Hematopoietic multipotent progenitor cell (in vitro differentiated cells): ENCODE data around the gene ESYT2. TPM values are rescaled to one million over a fixed set of nuclear protein-coding genes. Genes with fewer than 3 reads are reported as not detected.
"Not testable (repeated sequence)": the region's sequence is repeated elsewhere in the genome, so short reads cannot be mapped to it uniquely, and the experiment has no call there.

Experiments used
- DNase-seq, 3 donors: peaks; one replicate each; pipeline ENCODE4 v3.0.0-alpha.2; 2011 to 2015; ENCODE audit warnings: low read depth in 2 of 3, low spot score in 2 of 3
- total RNA-seq: library from RNA; depleted of rRNA; stranded (reverse); fragments of >200 nt; gene quantifications from one replicate; pipeline ENCODE4 v1.2.3, GENCODE V29; 2012

Gene ESYT2
- total RNA-seq, 1 donor, result 154 TPM

DNA sequence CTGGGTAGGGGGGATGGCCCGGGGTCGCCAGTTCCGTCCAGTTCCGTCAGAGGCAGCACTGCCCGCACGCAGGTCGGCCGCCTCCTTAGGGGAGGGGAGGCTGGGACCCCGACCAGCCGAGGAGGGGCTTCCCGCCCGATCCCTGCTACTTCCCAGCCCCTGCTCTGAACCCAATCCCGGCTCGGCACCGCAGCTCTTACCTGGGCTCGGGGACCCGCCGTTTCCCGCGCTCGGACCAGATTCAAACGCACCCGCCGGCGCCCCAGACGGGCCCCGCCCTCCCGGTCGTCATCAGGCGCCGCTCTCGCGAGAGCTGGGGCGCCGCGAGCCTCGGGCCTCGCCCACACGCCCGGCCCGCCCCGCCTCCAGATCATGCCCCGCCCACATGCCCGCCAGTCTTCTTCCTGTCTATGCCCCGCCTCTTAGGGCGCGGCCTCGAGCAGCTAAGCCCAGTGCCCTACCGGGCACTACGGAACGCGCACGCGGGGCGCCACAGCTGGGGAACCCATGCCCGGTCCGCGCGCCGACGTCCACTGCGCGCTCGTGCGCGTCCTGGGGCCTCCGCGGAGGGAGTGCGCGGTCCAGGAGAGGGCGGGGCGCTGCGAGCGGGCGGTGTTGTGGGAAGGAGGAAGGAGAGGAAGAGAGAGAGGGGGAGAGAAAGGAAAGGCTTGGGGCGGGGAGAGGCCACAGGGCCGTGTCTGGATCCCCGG lies 124.6 kb downstream of the ESYT2 start, which contains the start of gene NCAPG2:
Gene NCAPG2 (minus strand): TSS at position 281 of the 710 bp plus-strand sequence. CDS start 2,905 bp downstream, outside the sequence.
- DNase-seq, result peak; percentile 96 to 98 (median 97)

DNA sequence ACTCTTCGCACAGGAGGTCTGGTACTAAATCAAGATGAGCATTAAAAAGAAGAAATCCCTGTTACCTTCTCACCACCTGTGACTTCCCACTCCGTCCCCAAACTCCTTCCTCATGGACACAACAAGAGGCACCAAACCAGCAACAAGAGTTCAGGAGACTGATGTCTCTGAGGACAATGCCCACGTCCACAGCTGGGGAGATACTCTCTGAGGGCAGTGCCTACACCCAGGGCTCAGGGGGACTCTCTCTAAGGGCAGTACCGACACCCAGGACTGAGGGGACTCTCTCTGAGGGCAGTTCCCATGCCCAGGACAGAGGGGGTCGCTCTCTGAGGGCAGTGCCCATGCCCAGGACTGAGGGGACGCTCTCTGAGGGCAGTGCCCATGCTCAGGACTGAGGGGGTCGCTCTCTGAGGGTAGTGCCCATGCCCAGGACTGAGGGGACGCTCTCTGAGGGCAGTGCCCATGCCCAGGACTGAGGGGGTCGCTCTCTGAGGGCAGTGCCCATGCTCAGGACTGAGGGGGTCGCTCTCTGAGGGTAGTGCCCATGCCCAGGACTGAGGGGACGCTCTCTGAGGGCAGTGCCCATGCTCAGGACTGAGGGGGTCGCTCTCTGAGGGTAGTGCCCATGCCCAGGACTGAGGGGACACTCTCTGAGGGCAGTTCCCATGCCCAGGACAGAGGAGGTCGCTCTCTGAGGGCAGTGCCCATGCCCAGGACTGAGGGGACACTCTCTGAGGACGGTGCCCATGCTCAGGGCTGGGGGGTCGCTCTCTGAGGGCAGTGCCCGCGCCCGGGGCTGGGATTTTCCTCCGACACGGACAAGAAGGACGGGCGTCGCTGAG lies 125.4 kb downstream of the ESYT2 start:
- not testable (repeated sequence) for DNase-seq

DNA sequence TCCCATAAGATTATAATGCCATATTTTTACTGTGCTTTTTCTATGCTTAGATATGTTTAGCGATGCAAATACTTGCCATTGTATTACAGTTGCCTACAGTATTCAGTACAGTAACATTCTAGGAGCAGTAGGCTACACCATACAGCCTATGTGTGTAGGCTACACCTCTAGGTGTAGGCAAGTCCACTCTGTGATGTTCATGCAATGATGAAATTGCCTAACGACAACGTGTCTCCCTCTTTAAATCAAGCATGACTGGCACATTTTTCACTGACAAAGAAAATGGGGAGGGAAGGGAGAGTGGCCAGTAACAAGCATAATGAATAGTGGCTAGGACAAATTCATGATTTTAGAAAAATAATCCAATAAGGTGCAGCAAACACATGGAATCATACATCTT lies 126.4 kb downstream of the ESYT2 start:
- no peak for DNase-seq

DNA sequence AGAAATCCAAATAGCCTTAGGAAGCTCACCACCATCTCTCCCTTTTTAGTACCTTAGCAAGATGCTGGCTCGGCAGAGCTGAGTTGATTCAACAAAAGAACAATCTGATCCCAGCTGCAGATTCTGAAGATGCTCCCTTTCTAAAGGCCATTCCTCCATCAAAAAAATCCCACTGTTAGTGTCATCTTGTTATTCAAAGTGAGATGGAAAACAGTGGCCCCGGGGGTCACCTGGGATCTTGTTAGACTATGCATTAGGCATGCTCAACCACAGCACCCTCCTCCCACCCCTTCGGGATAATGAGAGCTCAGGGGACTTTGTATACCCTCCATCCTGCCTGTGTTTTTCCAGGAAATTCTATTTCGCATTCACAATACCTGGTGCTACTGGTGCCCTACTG lies 127.1 kb downstream of the ESYT2 start:
- no peak for DNase-seq

DNA sequence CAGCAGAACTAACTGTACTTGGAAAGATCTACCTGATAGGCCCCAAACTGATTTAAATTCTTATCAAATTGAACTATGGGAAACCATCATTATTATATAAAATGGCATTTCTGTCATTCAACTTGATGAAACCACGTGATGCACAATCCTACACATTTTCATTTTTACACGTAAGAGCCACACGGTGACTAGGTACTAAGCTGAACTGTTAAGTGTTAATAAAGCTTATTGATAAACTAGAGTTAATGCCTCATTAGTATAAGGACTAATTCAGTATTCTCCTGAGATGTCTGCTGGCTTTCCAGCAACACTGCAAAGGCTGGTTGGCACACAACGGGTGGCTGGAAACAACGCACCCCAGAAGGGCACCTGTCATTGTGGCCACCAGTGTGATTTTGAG lies 129.3 kb downstream of the ESYT2 start:
- no peak for DNase-seq

DNA sequence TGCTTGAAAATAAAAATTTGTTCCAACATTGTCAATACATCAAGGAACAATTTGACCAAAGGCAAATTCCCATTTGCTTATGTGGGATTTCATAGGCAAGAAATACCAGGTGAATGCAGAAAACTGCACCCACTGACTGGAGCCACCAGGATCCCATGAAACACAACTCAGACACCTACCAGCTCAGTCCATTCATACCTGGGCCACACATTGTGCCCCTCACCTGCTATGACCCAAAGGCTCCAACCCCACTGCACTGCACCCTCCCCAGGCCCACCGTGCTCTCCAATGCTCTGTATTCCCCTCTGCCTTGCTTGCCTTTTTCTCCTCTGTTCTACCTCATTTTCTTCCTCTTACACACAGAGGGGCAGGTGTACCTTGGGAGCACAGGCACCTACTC lies 130.0 kb downstream of the ESYT2 start:
- DNase-seq, result no peak

DNA sequence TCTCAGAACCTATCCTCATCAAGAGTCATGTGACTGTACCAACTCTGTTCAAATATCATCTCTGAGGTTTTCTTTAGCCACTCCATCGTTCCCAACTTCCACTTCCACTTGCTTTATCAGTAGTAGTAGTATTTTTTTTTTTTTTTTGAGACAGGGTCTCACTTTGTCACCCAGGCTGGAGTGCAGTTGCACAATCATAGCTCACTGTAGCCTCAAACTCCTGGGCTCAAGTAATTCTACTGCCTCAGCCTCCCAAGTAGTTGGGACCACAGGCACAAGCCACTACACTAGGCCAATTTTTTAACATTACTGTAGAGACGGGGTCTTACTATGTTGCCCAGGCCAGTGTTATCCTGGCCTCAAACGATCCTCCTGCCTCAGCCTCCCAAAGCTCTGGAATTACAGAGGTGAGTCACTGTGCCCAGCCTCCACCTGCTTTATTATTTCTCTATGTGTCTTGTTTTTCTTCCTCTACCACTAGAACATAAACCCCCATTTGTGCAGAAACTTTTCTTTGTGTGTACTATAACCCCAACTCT lies 130.6 kb downstream of the ESYT2 start:
- DNase-seq, result no peak

DNA sequence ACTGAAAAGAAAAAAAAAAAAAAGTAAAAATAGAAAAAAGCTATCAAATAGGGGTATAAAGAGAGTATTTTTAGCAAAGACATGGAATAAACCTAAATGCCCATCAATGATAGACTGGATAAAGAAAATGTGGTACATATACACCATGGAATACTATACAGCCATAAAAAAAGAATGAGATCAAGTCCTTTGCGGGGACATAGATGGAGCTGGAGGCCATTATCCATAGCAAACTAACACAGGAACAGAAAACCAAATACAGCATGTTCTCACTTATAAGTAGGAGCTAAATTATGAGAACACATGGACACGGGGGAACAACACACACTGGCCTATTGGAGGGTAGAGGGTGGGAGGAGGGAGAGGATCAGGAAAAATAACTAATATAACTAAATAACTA lies 131.7 kb downstream of the ESYT2 start:
- not testable (repeated sequence) for DNase-seq

DNA sequence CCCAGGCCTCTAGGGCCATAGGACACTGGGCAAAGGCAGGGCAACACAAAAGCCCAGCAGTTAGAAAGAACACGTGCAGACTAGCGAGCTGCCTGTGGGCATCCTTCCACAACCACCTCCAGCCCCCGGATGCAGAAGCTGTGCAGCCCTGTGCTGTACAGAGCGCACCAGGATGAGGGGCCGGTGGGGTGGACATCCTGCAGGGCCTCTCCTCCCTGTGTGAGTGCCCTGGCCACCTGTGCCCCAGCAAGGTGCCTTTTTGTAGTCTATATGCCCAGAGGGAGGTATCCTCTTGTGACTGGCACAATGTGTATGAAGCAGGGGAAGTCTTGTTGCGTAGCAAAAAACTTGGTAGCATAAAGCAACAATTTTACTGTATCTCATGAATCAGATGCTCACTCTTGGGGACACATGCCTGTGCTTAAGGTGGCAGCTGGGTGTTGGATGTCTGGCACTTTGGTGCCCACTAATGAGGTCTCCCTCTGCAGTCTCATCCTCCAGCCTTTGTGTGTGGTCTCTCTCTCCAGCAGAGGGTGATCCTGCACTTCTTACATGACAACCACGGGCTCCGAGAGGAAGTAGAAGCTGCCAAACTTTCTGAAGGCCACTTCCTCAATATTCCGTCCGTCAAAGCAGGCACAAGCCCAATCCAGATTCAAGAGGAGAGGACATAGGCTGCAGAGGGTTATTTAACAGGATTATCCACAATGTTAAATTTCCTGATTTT lies 133.4 kb downstream of the ESYT2 start:
- DNase-seq, result peak; percentile 21 to 95 (median 88)

DNA sequence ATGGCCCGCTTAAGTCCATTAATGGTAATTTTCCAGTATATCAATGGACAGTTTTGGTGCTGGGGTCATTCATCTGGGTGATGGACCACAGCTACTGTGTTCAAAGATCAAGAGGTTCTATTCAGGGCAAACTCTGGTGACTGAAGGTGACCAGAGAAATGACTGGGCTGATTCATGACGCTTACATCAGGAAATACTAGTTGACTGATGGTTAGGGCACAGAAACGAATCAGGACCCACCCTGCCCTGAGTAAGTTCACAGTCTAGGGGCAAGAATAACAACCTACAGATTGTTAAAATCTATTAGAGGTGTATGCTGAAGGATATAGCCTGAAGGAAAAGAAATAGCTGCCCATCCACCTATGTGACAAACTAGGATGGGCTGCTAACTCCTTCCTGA lies 134.3 kb downstream of the ESYT2 start:
- DNase-seq, result no peak

DNA sequence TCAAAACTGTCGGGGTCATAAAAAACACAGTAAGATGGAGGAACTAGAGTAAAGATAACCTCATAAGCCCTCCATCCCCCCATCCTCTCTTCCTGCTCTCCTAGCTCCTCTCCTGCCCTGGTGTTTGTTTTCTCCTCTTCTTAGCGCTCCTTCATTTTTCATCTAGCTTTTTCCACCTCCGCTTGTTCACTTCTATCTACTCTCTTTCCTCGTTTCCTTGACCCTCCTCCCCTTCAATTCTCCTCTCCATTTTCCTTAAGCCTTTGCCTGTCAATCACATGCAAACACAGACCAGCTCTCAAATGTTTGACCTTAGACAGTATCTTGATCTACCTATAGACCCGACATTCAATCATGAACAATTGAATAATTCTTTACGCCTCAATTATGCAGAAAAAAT lies 134.7 kb downstream of the ESYT2 start:
- no peak for DNase-seq

DNA sequence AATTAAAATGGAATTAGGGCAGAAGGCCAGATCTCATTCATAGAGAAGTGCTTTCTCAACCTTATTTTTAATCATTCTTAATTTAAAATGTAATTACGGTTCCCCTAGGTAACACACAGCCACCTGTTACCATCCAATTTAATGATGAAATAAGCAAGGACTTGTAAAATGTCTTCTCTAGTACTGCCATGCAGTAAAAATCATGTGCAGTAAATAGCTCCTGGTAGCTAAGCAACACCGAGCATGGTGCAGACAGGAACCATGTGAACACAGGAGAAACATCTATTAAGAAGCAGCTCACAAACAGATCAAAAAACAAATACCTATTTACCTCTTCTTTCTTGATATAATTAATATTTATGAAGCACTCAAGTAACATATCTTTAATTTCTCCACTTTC lies 139.8 kb downstream of the ESYT2 start:
- DNase-seq, result no peak

DNA sequence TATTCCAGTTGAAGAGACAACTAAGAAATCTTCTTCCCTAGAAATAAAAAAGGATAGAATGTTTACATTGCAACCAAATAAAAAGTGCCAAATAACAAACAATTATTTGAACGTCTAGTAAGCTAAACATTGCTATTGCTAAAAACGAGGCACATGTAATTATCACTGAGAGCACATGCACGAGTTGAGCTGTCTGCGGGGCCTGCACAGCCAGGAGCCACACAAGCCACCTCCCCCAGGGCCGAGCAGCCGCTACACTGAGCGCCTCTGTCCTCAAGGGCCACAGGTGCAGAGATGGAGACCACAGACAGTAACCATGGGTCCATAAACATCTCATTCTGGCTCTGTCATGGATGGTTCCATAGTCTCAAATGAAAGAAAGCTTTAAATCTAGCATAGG lies 141.9 kb downstream of the ESYT2 start:
- DNase-seq, result no peak

DNA sequence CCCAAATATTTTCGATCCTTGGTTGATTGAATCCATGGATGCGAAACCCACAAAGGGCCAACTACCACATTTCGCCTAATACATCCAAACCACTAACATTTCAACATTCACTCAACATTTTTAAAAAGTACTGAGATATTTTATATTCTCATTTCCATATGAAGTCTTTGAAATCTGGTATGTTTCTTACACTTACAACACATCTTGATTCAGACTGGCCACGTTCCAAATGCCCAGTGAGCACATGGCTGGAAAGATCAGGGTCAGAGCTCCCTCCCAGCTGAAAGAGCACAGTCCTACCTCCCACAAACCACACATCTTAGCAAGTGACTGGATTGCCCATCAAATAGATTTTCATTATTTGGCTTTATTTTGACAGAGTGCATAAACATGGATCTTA lies 143.6 kb downstream of the ESYT2 start:
- DNase-seq, result no peak

DNA sequence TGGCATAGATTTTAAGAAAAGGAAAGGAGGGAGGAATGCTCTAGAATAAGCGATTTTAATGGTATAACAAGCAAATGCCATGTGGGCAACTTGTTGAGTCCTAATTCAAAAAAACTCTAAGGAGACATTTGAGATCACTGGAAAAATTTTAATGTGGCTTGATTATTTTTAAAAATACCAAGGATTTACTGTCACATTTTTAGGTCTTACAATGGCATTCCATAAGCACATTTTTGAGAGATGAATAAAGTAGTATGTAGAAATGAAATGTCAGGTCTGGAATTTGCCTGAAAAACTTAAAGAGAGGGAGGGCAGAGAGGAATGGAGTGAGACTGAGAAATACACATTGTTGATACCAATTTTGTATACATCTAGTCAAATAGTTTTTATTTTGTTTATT lies 145.0 kb downstream of the ESYT2 start:
- no peak for DNase-seq

DNA sequence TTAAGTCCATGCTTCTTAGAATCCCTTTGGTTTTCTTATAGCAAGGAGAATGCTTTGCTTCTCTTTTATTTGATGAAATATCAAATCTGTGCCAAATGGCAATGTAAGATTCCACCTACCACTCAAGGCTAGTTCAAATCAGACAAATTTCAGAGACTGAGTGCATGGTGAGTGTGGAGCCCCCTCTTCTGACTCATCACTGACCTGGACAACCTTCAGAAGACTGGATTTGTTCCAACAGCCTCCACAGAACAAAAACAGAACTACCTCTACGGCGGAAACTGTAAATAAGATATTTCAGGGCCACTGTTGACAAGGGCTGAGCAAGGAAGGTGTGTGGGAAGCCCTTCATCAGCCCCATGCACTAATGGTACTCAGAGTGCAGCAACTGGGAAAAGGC lies 145.8 kb downstream of the ESYT2 start:
- no peak for DNase-seq

DNA sequence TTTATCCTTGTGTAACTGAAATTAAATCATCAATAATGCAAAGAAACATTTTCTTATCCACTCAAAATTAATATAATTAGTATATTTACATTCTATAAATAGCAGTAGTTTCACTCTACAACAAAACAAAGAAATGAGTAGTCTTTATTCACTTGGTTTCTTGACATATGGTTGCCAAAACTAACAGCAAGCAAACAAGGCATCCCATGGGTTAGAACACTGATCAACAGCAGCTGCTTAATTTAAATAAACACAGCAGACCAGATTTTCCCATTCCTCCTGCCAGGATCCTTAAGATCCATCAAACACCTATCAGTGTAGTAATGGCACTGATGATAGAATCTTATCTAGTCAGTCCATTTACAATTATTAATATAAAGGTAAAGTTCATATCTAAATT lies 146.9 kb downstream of the ESYT2 start:
- DNase-seq, result no peak
